Fibroblast of skin of right quadriceps (primary cell): ENCODE data around the gene FAM184A.
"Not testable (repeated sequence)": the region's sequence is repeated elsewhere in the genome, so short reads cannot be mapped to it uniquely, and the experiment has no call there.

Experiments
- DNase-seq: peaks from one replicate; pipeline ENCODE4 v3.0.0-alpha.2; 2013

Gene FAM184A

DNA sequence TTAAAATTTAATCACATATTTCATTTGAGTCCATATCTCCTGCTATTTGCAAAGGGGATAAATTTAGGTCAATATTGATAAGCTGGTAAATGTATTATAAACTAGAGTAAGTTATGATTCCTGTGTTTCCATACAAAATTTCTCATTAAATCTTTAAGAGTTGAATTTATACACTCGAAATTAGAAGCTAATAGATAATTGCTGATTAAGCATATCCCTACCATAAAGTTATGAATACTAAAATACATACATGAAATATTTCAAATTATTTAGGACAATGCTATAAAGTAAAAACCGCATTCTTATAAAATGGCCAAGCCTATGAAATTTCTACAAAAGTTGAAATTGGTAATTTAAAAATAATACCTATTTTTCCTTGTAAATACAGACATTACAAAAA lies 71.5 kb downstream of the FAM184A start:
- no peak for DNase-seq

DNA sequence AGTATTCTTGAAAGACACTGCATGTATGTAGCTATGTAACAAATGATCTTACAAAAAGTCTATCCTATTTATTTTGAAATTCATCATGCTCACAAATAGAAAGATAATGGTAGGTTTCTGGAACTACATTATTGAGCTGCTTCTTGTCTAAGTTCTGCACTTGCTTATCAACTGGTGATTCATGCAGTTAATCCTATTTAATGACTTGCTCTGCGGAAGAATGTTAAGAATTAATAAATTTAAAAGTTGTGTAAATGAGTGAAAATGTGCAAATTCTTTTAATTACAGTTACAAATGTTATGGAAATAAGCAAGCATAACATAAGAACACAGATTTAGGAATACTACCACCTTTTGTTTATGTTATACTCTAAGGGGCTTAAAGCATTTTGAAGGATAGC lies 76.4 kb downstream of the FAM184A start:
- no peak for DNase-seq

DNA sequence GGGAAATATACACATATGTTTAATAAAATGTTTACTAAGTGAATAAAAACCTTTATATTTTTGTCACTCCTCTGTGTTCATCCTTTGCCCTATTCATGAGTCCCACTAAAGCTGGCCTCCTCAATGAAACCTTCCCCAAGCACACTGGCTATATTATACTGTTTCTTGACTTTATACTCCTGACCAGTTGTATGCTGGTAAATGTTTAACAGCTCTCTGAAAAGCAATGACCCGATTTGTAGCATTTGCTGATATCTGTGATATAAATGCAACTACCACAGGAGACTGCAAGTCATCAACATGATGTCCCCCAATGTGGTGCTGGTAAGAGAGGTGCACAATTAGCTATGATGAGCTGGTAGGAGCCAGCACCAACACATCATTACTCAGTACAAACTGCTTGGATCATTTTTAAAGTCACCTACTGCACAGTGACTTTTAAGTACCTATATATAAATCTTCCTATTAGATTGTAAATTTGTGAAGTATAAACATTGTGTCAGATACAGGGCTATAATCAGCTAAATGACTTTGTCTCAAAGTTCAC lies 78.9 kb downstream of the FAM184A start:
- no peak for DNase-seq

DNA sequence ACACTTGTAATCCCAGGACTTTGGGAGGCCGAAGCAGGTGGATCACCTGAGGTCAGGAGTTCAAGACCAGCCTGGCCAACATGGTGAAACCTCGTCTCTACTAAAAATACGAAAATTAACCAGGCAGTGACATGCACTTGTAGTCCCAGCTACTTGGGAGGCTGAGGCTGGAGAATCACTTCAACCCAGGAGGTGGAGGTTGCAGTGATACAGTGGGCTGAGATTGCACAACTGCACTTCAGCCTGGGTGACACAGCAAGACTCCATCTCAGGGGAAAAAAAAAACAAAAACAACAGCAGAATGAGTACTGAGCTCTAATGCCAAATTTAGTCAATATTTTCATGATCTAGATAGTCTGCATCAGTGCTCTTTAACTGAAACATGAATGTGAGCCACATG lies 81.0 kb downstream of the FAM184A start:
- DNase-seq = not testable (repeated sequence)

DNA sequence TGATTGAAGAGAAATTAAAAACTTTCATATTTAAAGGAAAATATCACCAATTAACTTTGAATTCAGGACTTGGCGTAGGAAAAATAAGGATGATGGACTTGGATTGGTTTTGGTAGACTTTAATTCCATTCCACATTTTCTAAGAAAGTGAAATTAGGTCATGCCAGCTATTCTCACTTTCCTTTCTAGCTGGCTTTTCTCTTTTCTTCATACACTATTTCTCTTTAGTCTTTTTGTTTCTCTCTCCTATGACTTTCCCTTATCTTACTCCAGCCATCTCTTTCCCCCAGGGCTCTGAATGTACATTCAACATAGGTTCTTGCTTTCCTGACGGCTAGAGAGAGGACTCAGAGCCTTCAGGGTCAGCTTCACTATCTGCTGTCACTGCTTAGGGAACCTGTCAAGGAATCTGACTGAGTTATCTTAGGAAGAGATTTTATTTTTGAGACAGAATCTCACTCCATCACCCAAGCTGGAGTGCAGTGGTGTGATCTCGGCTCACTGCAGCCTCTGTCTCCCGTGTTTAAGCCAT lies 82.1 kb downstream of the FAM184A start:
- no peak for DNase-seq

DNA sequence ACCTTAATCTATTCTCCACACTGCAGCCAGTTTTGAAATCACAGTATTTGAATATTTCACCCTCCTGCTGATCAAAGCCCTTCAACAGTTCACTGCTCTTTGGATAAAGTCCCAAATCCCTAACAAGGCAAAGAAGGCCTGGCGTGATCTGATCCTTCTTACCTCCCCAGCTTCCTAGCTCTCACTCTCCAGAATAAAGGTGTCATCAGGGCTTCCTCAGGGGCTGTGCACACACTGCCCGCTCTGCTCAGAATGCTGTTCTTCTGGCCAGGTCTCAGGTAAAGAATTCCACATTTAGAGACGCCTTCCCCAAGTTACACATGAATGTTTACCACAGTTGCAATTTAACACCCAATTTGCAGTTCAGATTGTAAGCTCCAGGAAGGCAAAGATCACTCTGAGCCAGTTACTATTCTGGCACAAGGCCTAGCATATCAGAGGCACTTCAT lies 84.6 kb downstream of the FAM184A start:
- no peak for DNase-seq

DNA sequence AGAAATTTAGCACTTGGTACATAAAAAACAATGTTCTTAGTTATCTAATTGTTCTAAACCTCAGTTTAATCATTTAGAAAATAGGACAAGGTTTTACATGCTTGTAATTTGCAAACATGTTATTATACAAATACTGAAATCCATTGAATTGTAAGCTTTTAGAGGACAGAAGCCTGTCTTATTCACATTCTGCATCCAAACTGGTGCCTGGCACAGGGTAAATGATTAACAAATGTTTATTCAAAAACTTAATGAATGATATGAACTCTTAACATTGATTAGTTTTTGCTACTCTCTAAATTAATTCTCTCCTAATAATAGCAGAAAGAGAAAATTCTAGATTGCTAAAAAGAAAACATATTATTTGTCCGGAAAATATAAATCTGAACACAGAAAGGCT lies 85.1 kb downstream of the FAM184A start:
- no peak for DNase-seq

DNA sequence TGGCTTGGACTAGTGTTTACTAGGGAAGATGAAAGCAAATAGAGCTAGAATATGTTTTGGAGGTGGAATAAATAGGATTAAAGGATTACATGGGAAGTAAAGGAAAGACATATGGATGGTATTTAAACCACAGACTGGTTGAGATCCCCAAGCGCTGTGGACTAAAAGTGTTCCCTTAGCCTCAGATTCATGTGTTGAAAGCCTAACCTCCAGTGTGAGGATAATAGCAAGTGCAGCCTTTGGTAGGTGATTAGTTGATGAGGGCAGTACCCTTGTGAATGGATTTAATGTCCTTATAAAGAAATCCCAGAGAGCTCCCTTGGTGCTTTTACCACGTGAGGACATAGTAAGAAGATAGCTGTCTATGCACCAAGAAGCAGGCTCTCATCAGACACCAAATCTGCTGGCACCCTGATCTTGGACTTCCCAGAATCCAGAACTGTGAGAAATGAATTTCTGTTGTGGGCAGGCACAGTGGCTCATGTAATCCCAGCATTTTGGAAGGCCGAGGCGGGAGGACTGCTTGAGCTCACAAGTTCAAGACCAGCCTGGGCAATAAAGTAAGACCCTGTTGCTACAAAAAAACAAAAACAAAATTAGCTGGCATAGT lies 86.2 kb downstream of the FAM184A start:
- DNase-seq = no peak

DNA sequence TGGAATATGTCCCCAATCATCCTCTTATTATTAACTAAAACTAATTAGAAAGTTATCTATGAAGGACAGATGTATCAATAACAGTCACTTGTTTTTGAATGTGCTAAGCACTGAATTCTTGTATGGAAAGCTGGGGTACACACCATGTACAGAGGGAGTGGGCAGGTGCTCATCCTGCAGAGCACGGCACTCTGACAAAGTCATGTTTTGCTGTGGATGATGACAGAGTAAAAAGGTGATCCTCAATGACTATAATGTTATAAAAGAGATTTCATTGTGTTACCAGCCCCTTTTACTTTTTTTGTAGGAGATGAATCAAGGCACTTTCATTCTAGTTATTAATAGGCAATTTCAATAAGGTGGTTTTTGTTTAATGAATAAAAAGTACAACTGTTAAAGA lies 92.2 kb downstream of the FAM184A start:
- no peak for DNase-seq

DNA sequence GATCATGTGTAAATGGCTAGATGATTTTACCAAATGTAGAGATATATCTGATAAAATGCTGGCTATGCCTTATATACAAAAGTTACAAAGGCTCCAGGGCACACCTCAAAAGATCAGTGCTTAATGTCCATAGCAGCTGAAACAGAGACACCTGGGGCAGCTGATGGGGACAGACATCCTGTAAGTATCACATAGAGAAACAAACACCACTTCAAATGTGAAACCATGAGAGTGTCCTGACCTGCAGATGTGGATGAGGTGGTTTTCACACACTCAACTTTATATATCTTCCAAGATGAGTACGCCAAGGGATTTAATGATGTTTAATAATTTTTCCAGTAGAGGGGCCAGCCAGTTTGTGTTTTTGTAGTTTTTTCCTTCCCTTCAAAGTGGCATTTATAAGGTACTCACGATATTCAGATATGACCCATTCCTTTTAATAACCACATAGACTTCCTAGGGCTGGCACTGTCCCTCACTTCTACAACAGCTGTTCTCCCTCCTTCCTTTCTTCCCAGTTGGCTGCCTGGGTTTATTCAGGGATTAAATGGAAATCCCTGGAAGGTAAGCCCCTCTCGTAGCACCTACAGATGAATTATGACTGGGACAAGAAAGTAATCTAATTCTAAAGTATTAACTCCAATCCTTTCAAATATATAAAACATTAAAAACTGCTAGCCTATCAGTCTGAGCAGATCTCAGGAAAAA lies 93.2 kb downstream of the FAM184A start:
- no peak for DNase-seq

DNA sequence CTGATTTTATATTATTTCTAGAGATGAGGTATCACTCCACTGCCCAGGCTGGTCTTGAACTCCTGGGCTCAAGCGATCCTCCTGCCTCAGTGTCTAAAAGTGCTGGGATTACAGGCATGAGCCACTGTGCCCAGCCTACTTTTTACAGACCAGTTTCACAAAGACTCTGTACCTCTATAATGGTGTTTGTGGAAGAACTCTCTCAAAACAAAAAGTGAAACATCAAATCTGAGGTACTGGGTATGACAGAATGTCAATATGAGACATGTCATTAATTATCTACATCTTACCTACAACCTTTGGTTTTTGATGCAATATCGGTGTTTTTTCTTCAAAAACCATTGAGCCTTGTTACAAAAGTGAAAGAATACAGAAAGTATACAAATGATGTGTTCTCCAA lies 94.1 kb downstream of the FAM184A start:
- no peak for DNase-seq

DNA sequence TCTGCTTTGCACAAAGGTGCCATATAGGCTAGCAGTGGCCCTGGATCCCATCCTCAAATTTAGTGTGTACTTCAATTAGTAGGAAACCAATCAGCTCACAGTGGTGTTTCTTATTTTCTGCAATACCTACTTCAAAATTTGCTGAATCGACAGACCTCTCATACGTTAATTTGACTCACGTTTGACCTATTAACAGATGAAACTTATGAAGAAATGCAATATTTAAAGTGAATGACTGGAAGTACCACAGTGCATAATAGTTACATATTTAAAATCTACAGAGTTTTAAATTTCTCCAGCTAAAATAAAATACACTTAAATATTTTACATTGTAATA lies 95.9 kb downstream of the FAM184A start:
- no peak for DNase-seq

DNA sequence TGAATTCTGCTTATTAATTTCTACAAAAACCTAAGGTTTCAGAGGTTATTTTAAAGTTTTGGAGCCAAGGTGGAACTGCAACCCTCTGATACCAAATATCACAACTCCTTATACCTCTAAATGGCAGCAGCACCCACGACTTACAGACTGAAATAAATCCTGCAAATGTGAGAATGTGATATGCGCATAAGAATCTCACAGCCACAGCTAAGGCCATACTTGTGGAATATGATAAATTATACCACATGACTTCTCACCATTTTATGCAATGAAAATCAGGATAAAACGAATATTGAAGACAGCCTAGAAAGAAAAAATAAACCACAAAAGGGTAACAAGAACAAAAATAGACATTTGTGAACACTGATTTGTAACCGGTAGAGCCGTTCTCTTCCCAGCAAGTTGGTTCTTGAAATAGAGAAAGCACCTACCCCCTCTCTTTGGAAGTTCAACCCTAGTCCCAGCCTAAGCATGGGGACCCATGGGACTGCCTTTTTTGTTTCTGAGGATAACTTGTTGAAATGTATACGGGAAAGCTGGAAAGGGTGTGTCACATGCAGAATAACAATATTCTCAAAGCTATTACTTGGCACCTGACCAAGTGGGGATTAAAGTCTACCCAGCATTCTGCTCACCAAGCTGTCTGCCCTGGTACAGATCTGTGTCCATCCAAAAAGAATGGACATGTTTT lies 96.4 kb downstream of the FAM184A start:
- no peak for DNase-seq

DNA sequence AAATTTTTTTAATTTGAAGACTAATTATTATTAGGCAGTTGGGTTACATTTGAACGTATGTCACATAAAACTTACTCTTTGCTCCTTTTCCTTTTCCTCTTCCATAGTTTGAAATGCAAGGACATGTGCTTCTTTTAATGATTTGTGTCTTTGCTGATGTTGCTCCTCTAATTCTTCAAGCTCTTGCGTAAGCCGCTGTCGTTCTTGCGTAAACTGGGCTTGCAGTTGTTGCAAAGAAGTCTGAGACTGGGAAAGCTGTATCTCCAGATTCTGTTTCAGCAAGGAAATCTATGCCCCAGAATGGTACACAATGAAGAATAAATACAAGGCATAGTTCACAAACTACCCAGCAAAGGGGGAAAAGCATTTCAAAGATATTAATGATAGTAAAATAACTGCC lies 98.4 kb downstream of the FAM184A start:
- DNase-seq = peak; percentile 30

DNA sequence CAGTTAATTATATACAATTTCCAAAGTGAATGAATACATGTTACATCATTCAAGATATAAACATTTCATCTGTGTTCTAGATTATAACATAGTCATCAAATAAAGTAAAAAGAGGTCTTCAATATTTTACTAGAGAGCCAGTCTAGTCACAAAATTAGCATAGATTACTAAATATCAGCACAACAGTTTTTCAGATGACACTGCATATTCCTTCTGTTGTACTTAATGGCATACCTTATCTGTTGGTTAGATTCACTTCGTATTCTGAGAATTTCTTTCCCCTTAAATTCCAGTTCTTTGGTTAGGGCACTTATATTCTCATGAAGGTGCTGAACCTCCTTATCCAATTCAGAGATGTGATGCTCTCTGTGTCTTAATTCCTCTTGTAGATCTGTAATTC lies 103.7 kb downstream of the FAM184A start:
- DNase-seq = no peak

DNA sequence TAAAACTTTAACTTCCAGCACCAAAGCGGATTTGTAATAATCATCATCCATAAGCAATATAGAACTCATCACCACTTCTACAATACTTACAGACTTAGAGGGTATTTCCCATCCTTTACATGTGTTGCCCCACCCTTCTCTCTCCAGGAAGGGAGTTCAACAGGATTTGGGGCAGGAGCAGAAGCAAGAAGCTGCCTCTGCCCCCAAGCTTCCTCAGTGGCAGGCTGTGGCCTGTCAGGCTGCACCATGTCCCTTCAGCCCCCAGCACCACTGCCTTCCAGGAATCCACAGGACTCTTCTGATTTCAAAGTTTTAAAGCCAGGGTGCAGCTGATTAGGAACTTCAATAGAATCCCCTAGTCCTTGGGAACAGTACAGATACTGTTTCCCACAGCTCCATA lies 106.8 kb downstream of the FAM184A start:
- no peak for DNase-seq

DNA sequence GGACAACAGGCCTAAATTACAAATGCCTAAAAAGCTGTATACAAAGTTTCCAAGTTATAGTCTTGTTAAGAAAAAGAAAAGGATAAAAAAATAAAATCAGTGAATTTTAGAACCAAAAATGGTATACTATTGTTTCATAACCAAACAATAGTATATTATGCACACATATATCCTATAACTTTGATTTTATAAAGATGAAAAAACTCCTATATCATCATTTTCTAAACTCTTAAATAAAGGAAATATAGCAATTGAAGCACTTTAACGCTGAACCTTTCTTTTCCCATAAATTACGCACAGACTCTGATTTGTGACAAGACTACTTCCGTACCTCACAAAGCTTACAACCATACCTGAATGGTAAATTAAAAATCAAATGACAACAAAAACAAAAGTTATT lies 107.6 kb downstream of the FAM184A start:
- DNase-seq = no peak

DNA sequence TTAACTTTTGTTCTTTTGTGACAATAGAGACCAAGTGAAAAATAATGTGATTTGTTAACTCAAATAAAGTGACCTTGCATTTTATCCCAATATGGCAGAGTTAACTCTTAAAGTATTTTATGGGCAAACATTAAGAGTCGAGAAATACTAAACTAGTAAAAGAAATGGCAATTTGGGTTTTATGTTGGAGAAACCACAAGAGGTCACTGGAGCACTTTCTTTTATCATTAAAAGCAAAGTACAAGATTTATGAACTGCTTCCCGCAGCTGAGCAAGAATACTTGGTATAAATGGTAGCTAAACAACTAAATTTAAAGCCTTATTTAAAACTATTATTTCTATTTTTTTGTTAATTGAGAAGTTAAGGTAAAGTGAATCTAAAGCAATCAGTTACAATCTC lies 110.0 kb downstream of the FAM184A start:
- DNase-seq = peak; percentile 3

DNA sequence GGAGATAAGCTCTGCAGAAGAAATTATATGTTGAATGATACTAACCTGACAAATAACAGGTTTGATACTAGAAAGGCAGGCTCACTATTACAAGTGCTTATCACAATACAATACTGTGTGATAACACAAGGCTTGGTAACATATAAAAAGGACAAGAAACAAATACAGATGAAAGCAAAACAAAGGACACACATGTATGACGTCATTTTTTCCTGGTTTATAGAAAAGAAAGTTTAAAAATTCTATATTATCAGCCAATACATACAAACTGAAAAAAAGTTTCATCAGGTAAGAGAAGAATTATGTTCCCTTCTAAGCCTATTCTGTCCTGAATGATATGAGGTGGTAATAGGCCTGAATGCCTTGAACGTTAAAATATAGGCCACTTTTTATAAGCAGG lies 111.2 kb downstream of the FAM184A start:
- DNase-seq = no peak

DNA sequence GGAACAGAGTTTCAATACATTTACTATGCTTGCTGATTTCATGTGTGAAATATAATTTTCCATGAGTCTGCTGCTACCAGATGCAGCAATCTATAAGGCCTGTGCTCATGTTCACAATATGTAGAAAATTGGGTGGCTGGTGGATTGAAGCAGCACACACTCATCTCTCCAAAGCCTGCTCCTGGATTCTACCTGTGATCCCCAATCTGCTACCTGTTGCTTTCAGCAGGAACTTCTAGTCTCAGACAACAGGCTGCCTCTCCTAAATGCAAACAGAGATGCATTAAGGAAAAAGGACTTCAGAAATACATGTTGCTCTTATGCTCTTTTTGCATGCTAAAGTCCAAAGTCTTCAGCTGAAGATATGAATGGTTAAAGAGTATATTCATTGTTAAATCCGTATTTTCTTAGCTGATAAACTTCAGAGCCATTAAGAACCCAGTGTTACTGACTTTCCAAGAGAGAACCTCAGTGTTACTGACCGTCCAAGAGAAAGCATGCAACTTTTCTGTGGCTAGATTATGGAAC lies 112.6 kb downstream of the FAM184A start:
- no peak for DNase-seq

DNA sequence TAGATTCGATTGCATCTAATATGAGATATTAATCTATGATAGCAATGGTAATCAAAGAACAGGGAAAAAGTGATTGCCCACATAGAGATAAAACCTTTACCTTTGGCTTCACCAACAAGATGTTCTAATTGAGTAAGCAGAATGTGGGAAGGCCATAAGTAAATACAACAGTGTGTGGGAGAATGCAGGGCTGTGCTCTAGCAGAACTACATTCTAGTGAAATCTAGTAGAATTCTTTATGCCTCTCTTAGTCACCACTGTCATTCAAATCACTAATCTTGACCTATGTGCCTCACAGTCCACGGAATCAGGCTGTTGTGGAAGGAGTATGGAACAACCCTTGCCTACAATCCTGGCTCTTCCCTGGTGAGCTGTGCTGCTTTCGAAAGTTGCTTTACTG lies 113.1 kb downstream of the FAM184A start:
- DNase-seq = no peak

DNA sequence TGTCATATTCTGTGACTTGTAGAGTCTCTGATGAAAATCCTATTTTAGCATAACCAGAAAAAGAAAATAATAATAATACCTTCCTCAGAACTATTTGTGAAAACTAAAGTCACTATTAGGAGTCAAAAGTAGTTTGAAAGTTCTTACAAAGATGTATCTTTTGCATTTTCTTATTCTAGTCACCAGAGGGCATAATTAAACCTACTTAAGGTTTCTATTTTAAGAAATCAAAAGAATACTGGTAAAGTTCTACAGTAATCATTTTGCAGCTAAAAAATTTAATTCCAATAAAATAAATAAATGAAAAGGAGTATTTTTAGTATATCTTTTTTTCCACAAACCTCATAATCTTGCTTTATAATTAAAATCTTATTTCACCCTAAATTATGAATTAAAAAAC lies 115.5 kb downstream of the FAM184A start:
- DNase-seq = peak; percentile 18

DNA sequence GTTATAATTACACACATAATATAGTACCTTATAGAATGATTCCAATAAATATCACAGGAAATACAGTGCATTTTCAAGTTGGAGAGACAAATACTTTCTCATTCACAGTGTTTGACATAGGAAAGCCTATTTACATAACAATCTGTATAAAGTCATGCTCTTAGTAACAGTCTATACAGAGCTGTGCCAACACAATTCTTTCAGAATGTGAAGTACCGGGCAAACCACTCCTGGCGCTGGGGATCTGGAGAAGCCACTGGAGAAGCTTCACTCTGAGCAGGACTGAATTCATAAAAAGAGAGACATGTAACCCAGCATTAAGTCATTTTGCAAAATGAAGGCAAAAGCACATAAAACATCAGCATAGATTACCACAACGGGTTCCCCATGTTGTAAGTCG lies 118.6 kb downstream of the FAM184A start:
- no peak for DNase-seq

DNA sequence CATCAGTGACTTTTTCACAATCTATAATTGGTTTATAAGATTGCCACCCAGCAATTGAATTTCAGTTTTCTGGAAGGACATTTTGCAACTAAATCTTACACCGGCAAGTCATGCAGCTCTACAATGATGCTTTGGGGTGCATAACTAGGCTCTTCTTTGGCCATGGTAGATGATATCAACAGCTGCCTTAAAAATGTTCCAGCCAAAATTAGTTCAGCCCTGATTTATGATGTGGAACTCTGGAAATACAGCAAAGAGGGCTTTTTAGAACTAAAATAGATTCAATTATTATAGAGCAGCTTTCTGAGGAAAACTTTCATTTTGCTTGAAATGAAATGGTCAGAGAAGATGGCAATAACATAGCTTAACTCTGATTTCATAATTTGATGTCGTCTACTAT lies 125.1 kb downstream of the FAM184A start:
- no peak for DNase-seq
